ENCODE results near the gene ATP1A1. TPM values are rescaled to one million over a fixed set of nuclear protein-coding genes. Genes with fewer than 3 reads are reported as not detected.

Gene ATP1A1
- 100 to 1,000 TPM in 3 of 4 donors, 10 to 100 TPM in 1; 90.9 to 208 (median 174) TPM for total RNA-seq

- Histone ChIP-seq H3K4me1 (peaks cover 3 to 50% (median 24%) of the 10 kb centered on the region in 3 donors), H3K27ac (peak within 1 kb of the TSS; percentile 83 to 97 (median 92)), H3K36me3 (no peaks in the 10 kb centered on the region), H3K9me3 (no peaks in the 10 kb centered on the region), H3K4me3 (peak within 1 kb of the TSS; percentile 73 to 100), H3K27me3 (no peaks in the 10 kb centered on the region)
- TF ChIP-seq CTCF (IDR thresholded peaks at IDR 0.05) = no peak
- peak; percentile 95 for TF ChIP-seq POLR2A (IDR thresholded peaks at IDR 0.05)
- TF ChIP-seq EP300 (IDR thresholded peaks at IDR 0.05) = no peak
- TF ChIP-seq POLR2AphosphoS5 (IDR thresholded peaks at IDR 0.05) = peak; percentile 99
- peak; percentile 88 for ATAC-seq
- WGBS, 2 donors (ENCODE audit: low coverage in 1 of 2) = no CpG with 5 or more reads among the region's 78 CpGs
Measured at GRCh38 chr1:116372651-116373430, at the start of gene ATP1A1. ATP1A1 (plus strand) TSS chr1:116373244; CDS start chr1:116373512, 268 bp downstream.

GRCh38 chr1:116323491-116323890 is 49.6 kb upstream of the ATP1A1 start:
- Histone ChIP-seq H3K4me1 (no peaks in the 10 kb centered on the region), H3K36me3 (no peaks in the 10 kb centered on the region), H3K4me3 (no peak overlapping the region), H3K9me3 (no peaks in the 10 kb centered on the region), H3K27me3 (no peaks in the 10 kb centered on the region), H3K27ac (no peak overlapping the region)
- WGBS, 2 donors (ENCODE audit: low coverage in 1 of 2) = 83 to 100% methylated on average over 2 of the region's 2 CpGs
- TF ChIP-seq POLR2AphosphoS5 (IDR thresholded peaks at IDR 0.05) (no peak), CTCF (IDR thresholded peaks at IDR 0.05) (no peak), POLR2A (IDR thresholded peaks at IDR 0.05) (no peak), EP300 (IDR thresholded peaks at IDR 0.05) (no peak)
- no peak for ATAC-seq

GRCh38 chr1:116324411-116324810 is 48.6 kb upstream of the ATP1A1 start:
- Histone ChIP-seq H3K4me3 (no peak overlapping the region), H3K4me1 (no peaks in the 10 kb centered on the region), H3K36me3 (no peaks in the 10 kb centered on the region), H3K9me3 (no peaks in the 10 kb centered on the region), H3K27me3 (no peaks in the 10 kb centered on the region), H3K27ac (no peak overlapping the region)
- no peak for ATAC-seq
- WGBS, 2 donors (ENCODE audit: low coverage in 1 of 2) = 75 to 93% methylated on average over 1 to 3 of the region's 3 CpGs
- no peak for TF ChIP-seq POLR2AphosphoS5 (IDR thresholded peaks at IDR 0.05)
- TF ChIP-seq POLR2A (IDR thresholded peaks at IDR 0.05) = no peak
- no peak for TF ChIP-seq CTCF (IDR thresholded peaks at IDR 0.05)
- no peak for TF ChIP-seq EP300 (IDR thresholded peaks at IDR 0.05)

- TF ChIP-seq POLR2AphosphoS5 (IDR thresholded peaks at IDR 0.05) (no peak), EP300 (IDR thresholded peaks at IDR 0.05) (no peak), CTCF (IDR thresholded peaks at IDR 0.05) (no peak), POLR2A (IDR thresholded peaks at IDR 0.05) (no peak)
- Histone ChIP-seq H3K36me3 (no peaks in the 10 kb centered on the region), H3K4me1 (no peaks in the 10 kb centered on the region), H3K4me3 (no peak overlapping the region), H3K27ac (no peak overlapping the region), H3K9me3 (no peaks in the 10 kb centered on the region), H3K27me3 (no peaks in the 10 kb centered on the region)
- 73 to 78% methylated on average over 2 of the region's 2 CpGs for WGBS, 2 donors (ENCODE audit: low coverage in 1 of 2)
- ATAC-seq = no peak
Measured at GRCh38 chr1:116325104-116325503, 47.9 kb upstream of the ATP1A1 start.

GRCh38 chr1:116325922-116326321 is 47.1 kb upstream of the ATP1A1 start:
- no peaks in the 10 kb centered on the region for H3K9me3 ChIP-seq
- no peaks in the 10 kb centered on the region for H3K4me1 ChIP-seq
- no peak overlapping the region for H3K4me3 ChIP-seq
- no peak for TF ChIP-seq POLR2A (IDR thresholded peaks at IDR 0.05)
- TF ChIP-seq EP300 (IDR thresholded peaks at IDR 0.05) = no peak
- no peak for TF ChIP-seq POLR2AphosphoS5 (IDR thresholded peaks at IDR 0.05)
- no peak for TF ChIP-seq CTCF (IDR thresholded peaks at IDR 0.05)
- WGBS, 2 donors (ENCODE audit: low coverage in 1 of 2) = 79 to 80% methylated on average over 1 to 2 of the region's 2 CpGs
- no peaks in the 10 kb centered on the region for H3K36me3 ChIP-seq
- no peak for ATAC-seq
- H3K27me3 ChIP-seq = no peaks in the 10 kb centered on the region
- H3K27ac ChIP-seq = no peak overlapping the region

All from gastroesophageal sphincter (tissue), 4 donors.